Medulla oblongata (tissue), 1 donor: ENCODE results near the gene RNU11.
"Not testable (repeated sequence)": the region's sequence is repeated elsewhere in the genome, so short reads cannot be mapped to it uniquely, and the experiment has no call there.

Experiments used
- DNase-seq: peaks from one replicate; pipeline ENCODE4 v3.0.0-alpha.2; 2015; ENCODE audit errors: extremely low spot score

The RNU11 gene

GRCh38 chr1:28663871-28664470 is 15.6 kb downstream of the RNU11 start:
- DNase-seq = no peak

- no peak for DNase-seq
Measured at GRCh38 chr1:28666806-28667205, 18.4 kb downstream of the RNU11 start.

- peak; percentile 87 for DNase-seq
Measured at GRCh38 chr1:28668191-28668955, 20.0 kb downstream of the RNU11 start, which contains the start of gene GMEB1. Gene GMEB1 (plus strand): TSS chr1:28668784. CDS start chr1:28683613, 14,829 bp downstream.

GRCh38 chr1:28668956-28669723 is 20.7 kb downstream of the RNU11 start:
- DNase-seq = peak; percentile 48

- DNase-seq = no peak
Measured at GRCh38 chr1:28671254-28671780, 22.9 kb downstream of the RNU11 start.

GRCh38 chr1:28672971-28673370 is 24.6 kb downstream of the RNU11 start:
- DNase-seq = not testable (repeated sequence)

GRCh38 chr1:28675924-28676257 is 27.5 kb downstream of the RNU11 start:
- no peak for DNase-seq

- no peak for DNase-seq
Measured at GRCh38 chr1:28680151-28680550, 31.8 kb downstream of the RNU11 start.

GRCh38 chr1:28682840-28683239 is 34.4 kb downstream of the RNU11 start:
- no peak for DNase-seq

- no peak for DNase-seq
Measured at GRCh38 chr1:28684937-28685336, 36.5 kb downstream of the RNU11 start.

- DNase-seq = not testable (repeated sequence)
Measured at GRCh38 chr1:28691627-28692026, 43.2 kb downstream of the RNU11 start.
